Prostate gland (tissue), 2 donors: ENCODE measurements around the gene CNRIP1.

Source experiments
- POLR2A ChIP-seq: fragments of 450-650 bp; IDR thresholded peaks from one replicate; pipeline ENCODE4 v1.6.1; 2016; ENCODE audit warnings: antibody characterized with exemption, mild to moderate bottlenecking
- TF ChIP-seq, protein P1 (sequence below), 4 experiments: fragments of 200-600 bp in 2 of 4; fragments of 450-650 bp in 2 of 4; sonication (generic) in 2 of 4; IDR thresholded peaks; 1 replicate in 3 of 4; 2 replicates in 1 of 4; pipeline ENCODE4 v1.5.1; 2016 to 2019; ENCODE audit warnings: antibody characterized with exemption in 4 of 4, mild to moderate bottlenecking in 2 of 4, moderate library complexity in 2 of 4

DNA sequence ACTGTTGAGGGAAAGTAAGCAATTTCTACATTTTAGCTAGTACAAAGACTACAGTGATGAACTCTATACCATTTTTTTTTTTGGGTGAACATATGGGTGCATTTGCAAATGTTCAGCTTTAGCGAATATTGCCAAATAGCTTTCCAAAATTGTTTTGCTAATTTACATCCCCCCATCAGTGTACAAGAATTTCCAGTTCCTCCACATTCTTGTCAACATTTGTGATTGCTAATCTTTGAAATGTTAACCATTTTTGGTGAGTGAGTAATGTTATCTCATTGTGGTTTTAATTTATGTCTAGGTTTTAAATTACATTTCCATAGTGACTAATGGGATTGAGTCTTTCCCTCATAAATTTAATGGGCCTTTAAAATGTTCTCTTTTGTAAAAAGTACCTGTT is 16.4 kb upstream of the CNRIP1 start:
- no peak for TF ChIP-seq POLR2A
- TF ChIP-seq, protein P1, sequence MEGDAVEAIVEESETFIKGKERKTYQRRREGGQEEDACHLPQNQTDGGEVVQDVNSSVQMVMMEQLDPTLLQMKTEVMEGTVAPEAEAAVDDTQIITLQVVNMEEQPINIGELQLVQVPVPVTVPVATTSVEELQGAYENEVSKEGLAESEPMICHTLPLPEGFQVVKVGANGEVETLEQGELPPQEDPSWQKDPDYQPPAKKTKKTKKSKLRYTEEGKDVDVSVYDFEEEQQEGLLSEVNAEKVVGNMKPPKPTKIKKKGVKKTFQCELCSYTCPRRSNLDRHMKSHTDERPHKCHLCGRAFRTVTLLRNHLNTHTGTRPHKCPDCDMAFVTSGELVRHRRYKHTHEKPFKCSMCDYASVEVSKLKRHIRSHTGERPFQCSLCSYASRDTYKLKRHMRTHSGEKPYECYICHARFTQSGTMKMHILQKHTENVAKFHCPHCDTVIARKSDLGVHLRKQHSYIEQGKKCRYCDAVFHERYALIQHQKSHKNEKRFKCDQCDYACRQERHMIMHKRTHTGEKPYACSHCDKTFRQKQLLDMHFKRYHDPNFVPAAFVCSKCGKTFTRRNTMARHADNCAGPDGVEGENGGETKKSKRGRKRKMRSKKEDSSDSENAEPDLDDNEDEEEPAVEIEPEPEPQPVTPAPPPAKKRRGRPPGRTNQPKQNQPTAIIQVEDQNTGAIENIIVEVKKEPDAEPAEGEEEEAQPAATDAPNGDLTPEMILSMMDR (IDR thresholded peaks at IDR 0.05): no peak
